CD4-positive, alpha-beta T cell treated with Interferon gamma for 1 hour (primary cell): ENCODE results near the gene TERT.
"Not testable (repeated sequence)": the region's sequence is repeated elsewhere in the genome, so short reads cannot be mapped to it uniquely, and the experiment has no call there.

ENCODE experiments used
- DNase-seq: peaks from one replicate; pipeline ENCODE4 v3.0.0-alpha.2; 2020

TERT gene

DNA sequence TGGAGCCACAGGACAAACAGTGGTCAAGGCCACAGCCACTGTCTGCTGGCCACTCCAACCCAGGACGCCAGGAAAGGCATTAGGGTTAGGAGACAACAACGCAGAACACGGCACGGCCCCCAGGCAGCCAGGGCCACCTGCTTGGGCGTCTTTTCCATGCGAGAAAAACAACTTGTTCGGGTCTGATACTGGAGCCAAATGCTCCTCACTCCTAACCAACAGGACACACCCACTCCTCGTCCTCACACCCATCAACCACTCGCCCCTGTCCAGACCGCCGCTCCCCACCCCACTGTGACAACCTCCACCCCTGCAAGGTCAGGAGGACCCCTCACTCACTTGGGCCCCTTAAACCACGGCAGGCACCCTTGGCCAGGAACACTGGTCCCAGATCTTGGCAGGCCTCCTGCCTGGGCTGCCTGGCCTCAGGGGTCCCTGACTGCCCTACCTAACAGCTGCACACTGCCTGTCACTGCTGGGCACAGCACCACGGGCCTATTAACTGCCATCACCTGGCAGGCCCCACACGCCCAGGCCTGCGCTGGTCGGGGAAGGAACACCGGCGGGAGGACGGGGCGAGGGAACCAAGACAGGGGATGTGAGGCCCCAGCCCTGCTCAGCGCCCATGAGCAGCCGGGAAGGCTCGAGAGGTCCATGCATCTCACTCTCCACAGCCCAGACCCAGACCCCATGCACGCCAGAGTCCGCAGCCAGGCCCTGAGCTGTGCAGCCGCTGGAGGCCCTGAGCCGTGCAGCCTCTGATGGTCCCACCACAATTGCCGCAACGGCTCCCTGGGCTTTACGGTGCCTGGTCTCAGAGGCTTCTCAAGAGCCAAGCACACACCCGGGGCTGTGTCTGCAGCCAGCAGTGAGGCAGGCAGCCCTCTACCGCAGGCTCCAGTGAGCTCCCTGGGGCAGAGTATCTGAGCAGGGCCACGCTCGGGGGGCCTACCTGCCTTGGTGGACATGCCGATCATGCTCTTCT, 36.3 kb upstream of the TERT start:
- no peak for DNase-seq

GRCh38 chr5:1330146-1330846, 35.4 kb upstream of the TERT start:
- DNase-seq, result no peak

- no peak for DNase-seq
Measured at GRCh38 chr5:1329111-1329579, 34.3 kb upstream of the TERT start.

DNA sequence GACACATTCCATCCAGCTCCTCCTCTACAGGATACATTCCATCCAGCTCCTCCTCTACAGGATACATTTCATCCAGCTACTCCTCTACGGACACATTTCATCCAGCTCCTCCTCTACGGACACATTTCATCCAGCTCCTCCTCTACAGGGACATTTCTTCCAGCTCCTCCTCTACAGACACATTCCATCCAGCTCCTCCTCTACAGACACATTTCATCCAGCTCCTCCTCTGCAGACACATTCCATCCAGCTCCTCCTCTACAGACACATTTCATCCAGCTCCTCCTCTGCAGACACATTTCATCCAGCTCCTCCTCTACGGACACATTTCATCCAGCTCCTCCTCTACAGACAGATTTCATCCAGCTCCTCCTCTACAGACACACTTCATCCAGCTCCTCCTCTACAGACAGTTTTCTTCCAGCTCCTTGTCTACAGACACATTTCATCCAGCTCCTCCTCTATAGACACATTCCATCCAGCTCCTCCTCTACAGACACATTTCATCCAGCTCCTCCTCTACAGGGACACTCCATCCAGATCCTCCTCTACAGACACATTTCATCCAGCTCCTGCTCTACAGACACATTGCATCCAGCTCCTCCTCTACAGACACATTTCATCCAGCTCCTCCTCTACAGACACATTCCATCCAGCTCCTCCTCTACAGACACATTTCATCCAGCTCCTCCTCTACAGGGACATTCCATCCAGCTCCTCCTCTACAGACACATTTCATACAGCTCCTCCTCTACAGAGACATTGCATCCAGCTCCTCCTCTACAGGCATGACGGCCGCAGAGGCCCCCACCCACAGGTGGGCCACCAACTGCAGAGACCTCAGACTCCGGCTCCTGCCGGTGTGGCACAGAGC, 33.6 kb upstream of the TERT start:
- DNase-seq, result not testable (repeated sequence)

- not testable (repeated sequence) for DNase-seq
Measured at GRCh38 chr5:1326901-1327756, 32.3 kb upstream of the TERT start.

- not testable (repeated sequence) for DNase-seq
Measured at GRCh38 chr5:1326532-1326875, 31.6 kb upstream of the TERT start.

- no peak for DNase-seq
Measured at GRCh38 chr5:1325870-1326531, 31.1 kb upstream of the TERT start.

DNA sequence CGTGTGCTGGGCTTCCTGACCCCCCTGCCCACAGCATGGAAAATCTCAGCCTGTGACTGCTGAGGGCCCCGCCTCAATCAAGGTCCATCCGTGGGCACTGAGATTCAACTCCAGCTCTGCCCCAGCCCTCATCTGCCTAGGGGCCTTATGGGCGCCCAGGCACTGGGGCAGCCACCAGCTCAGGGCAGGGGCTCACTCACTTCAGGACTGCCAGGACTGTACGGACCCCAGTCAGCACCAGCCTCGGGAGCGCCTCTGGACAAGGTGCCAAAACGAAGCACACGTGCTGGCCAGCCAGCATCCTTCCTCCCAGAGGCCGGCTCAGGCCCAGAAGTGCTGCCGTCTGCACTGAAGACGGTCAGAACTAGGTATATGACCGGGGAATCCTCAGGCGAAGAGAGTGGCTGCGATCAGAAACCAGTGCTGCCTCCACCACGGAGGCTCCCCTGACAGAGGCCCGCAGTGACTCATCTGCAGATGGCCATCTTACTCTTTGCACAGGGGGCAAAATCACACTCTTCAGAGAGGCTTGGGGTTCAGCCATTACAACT, 30.4 kb upstream of the TERT start:
- no peak for DNase-seq

GRCh38 chr5:1324719-1325190, 29.9 kb upstream of the TERT start:
- no peak for DNase-seq

GRCh38 chr5:1324301-1324700, 29.4 kb upstream of the TERT start:
- no peak for DNase-seq

GRCh38 chr5:1323803-1324173, 28.9 kb upstream of the TERT start:
- DNase-seq, result no peak

GRCh38 chr5:1322955-1323802, 28.3 kb upstream of the TERT start:
- no peak for DNase-seq

DNA sequence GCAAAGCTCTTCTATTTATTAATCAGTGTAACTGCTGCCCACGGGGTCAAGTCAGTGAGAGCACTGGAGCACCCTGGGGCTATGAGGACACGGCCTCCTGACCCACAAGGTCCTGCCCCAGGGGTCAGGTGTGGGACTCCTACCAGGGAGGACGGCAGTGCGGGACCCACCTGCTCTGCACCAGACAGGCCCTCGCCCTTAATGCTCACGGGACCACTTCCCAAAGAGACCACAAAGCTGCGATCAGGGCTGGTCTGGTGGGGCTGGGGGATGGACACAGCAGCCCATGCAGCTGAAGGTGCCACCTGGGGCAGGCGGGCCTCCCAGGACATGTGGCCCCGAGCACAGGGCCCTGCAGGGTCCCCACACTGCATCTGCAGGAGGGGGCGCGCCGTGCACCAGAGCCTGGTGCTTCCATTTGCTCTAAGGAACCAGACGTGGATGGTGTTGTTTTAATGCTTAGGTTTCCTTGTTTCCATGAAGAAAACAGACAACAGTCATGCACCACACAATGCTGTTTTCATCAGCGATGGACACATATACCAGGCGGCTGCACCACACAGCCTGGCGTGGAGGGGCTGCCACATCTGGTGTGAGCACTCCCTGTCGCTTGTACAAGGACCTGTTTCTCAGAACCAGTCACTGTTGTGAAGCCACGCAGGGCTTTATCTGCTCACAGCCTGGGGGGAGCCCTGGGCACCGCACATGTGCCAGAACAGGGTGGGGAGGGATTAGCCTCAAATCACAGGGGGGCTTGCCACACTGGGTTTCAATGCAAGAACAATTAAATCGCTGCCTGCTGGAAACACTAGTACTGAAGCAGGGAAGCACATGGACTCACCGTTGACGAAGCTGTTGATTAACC, 27.4 kb upstream of the TERT start:
- no peak for DNase-seq

DNA sequence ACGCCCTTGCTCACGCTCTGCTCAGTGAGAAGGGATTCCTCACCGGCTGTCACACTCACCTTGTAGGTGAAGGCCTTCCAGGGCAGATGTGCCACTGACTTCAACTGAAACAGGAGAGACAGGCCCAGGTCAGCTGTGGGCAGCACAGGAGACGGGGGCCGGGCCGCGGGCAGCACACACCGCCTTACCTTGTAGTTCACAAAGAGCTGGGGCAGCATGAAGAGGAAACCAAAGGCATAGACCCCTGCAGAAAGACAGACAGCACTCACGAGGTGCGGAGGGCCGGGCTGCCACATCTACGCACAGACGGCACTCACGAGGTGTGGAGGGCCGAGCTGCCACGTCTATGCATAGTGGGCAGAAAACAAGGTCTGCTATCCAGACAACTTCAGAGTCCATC, 26.7 kb upstream of the TERT start:
- DNase-seq, result no peak

- DNase-seq, result no peak
Measured at GRCh38 chr5:1320436-1321344, 25.8 kb upstream of the TERT start.

DNA sequence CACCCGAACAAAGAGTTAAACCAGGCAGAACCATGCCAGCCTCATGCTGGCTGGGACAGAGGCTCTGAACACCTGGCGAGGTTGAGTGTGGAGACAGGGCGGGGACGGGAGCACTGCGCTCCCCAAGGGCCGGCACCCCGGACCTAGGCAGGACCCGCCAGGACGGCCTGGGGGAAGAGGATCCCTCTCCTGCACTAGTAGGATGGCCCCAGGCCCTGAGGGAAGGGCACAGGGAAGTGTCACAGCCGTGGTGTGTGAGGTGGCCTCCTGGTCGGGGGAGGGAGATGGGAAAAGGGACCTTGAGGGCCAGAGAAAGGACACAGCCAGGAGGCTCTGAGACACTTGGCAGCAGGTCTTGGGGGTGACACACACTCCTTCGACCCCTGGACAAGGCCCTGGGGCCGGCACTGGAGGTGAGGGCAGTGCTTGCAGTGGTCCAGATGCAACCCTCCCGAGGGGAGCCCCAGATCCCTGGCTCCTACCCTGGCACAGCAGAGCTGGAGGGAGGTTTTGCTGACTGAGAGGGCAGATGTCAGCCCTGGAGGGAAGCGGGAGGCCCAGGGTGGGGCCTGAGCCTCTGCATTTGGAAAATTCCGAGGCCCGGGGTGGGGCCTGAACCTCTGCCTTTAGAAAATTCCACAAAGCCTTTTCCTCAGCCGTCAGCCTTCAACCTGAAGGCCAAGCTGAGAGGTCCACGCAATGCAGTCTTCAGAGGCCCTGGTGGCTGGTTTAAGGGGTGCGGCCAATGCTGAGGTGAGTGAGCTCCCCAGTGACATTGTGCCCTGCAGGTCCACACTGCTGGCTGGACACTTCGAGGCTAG, 24.8 kb upstream of the TERT start:
- DNase-seq, result no peak

- no peak for DNase-seq
Measured at GRCh38 chr5:1318659-1319251, 23.9 kb upstream of the TERT start.
